NT2/D1 (cell line): Measurements from ENCODE around the gene GPR162.
A peak's percentile ranks its signal among the peaks of the same experiment; 100 is the strongest.

Source experiments
- DNase-seq: peaks from one replicate; pipeline ENCODE4 v3.0.0-alpha.2; 2011; ENCODE audit warnings: low read depth, low spot score
- H3K27me3 ChIP-seq: 2 replicates; pipeline ENCODE4 v1.6.0; 2011; ENCODE audit warnings: mild to moderate bottlenecking; ENCODE audit not compliant: insufficient read length, insufficient read depth
- H3K36me3 ChIP-seq: 2 replicates; pipeline ENCODE4 v1.6.1; 2011; ENCODE audit warnings: mild to moderate bottlenecking, low read length, mixed read lengths; ENCODE audit not compliant: insufficient read depth, insufficient read length
- H3K4me1 ChIP-seq: 2 replicates; pipeline ENCODE4 v1.5.1; 2011; ENCODE audit not compliant: insufficient read depth, insufficient read length
- H3K4me3 ChIP-seq: 2 replicates; pipeline ENCODE4 v1.5.1; 2011; ENCODE audit warnings: low read depth; ENCODE audit not compliant: insufficient read length
- H3K9ac ChIP-seq: 2 replicates; pipeline ENCODE4 v1.6.0; 2011; ENCODE audit warnings: low read depth; ENCODE audit not compliant: insufficient read length
- H3K9me3 ChIP-seq: 2 replicates; pipeline ENCODE4 v1.5.1; 2011; ENCODE audit warnings: mild to moderate bottlenecking, low read length; ENCODE audit not compliant: insufficient read depth
- SUZ12 ChIP-seq: IDR thresholded peaks from 2 replicates; pipeline ENCODE4 v1.6.1; 2011; ENCODE audit not compliant: insufficient read length, insufficient read depth; ENCODE audit errors: extremely low read depth
- YY1 ChIP-seq: IDR thresholded peaks from 2 replicates; pipeline ENCODE4 v1.6.1; 2011; ENCODE audit not compliant: insufficient read length, insufficient read depth
- ZNF274 ChIP-seq: IDR thresholded peaks from 2 replicates; pipeline ENCODE4 v1.6.1; 2011; ENCODE audit warnings: mild to moderate bottlenecking, low read depth, low read length

GPR162 gene

GRCh38 chr12:6799147-6799546 is 22.5 kb upstream of the GPR162 start:
- TF ChIP-seq YY1, result no peak
- no peak for TF ChIP-seq ZNF274
- no peak for TF ChIP-seq SUZ12

GRCh38 chr12:6807170-6807569 is 14.5 kb upstream of the GPR162 start:
- H3K27me3 ChIP-seq, result no peaks in the 10 kb centered on the region
- TF ChIP-seq ZNF274, result no peak
- TF ChIP-seq SUZ12, result no peak
- no peak overlapping the region for H3K9ac ChIP-seq
- no peak for DNase-seq
- peaks cover 8% of the 10 kb centered on the region for H3K4me1 ChIP-seq
- no peaks in the 10 kb centered on the region for H3K36me3 ChIP-seq
- H3K4me3 ChIP-seq, result no peak overlapping the region
- H3K9me3 ChIP-seq, result no peaks in the 10 kb centered on the region; the same call in 1 of the 2 replicates

More at GRCh38 chr12:6799147-6799546, 22.5 kb upstream of the GPR162 start:
- Histone ChIP-seq H3K36me3 (no peaks in the 10 kb centered on the region), H3K9ac (no peak overlapping the region), H3K4me3 (no peak overlapping the region), H3K9me3 (no peaks in the 10 kb centered on the region; the same call in 1 of the 2 replicates), H3K4me1 (no peaks in the 10 kb centered on the region), H3K27me3 (no peaks in the 10 kb centered on the region)
- no peak for DNase-seq

DNA sequence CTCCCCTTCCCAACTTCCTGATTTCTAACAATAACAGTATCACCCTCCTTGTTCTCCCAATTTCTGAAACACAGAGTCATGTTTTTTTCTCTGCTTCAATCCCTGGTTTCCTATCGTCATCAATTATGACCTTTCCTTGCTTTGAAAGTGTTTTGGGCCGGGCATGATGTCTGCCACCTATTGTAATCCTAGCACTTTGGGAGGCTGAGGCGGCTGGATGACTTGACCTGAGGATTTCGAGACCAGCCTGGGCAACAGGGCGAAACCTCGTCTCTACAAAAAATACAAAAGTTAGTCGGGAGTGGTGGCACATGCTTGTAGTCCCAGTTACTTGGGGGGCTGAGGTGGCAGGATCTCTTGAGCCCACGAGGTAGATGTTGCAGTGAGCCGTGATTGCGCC is 12.6 kb upstream of the GPR162 start:
- no peaks in the 10 kb centered on the region; the same call in 1 of the 2 replicates for H3K9me3 ChIP-seq
- H3K4me3 ChIP-seq, result no peak overlapping the region
- no peaks in the 10 kb centered on the region for H3K36me3 ChIP-seq
- no peak for DNase-seq
- H3K4me1 ChIP-seq, result peaks cover 8% of the 10 kb centered on the region
- TF ChIP-seq ZNF274, result no peak
- no peak for TF ChIP-seq YY1
- no peak overlapping the region for H3K9ac ChIP-seq
- peaks cover 4% of the 10 kb centered on the region for H3K27me3 ChIP-seq

DNA sequence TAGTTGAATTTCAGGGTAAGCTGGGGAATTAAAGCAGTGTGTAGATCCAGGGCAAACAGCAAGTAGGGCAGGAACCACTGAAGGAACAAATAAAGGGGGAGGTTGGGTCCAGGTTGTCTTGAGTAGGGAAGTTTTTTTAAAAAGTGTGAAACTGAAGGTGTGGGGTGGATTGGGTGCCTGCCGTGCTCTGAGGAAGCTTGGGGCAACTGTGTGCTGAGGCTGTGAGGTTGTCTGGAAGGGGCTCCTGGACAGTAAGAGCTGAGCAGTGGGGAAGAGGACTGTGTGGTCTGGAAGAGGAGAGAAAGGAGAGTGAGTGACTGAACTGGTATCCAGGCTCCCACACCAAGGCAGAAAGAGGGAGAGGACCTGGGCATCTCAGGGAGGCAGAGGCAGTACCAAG is 10.9 kb upstream of the GPR162 start:
- peak overlapping the region; percentile 12 for H3K9ac ChIP-seq
- no peaks in the 10 kb centered on the region for H3K9me3 ChIP-seq
- H3K27me3 ChIP-seq, result peaks cover 19% of the 10 kb centered on the region
- no peak for DNase-seq
- H3K36me3 ChIP-seq, result no peaks in the 10 kb centered on the region
- TF ChIP-seq SUZ12 (no peak), YY1 (no peak), ZNF274 (no peak)
- no peak overlapping the region for H3K4me3 ChIP-seq
- H3K4me1 ChIP-seq, result peaks cover 11% of the 10 kb centered on the region

- H3K4me1 ChIP-seq, result peaks cover 21% of the 10 kb centered on the region
- no peak for DNase-seq
- H3K36me3 ChIP-seq, result no peaks in the 10 kb centered on the region
- TF ChIP-seq YY1, result no peak
- TF ChIP-seq SUZ12, result no peak
- no peak for TF ChIP-seq ZNF274
- H3K4me3 ChIP-seq, result no peak overlapping the region
- no peaks in the 10 kb centered on the region for H3K9me3 ChIP-seq
- H3K27me3 ChIP-seq, result peaks cover 23% of the 10 kb centered on the region
- no peak overlapping the region for H3K9ac ChIP-seq
Observed at GRCh38 chr12:6813363-6813762, 8.3 kb upstream of the GPR162 start.

- TF ChIP-seq ZNF274, result no peak
- no peak for TF ChIP-seq SUZ12
- no peak for TF ChIP-seq YY1
- H3K36me3 ChIP-seq, result no peaks in the 10 kb centered on the region
- no peak for DNase-seq
Observed at GRCh38 chr12:6816598-6816997, 5.0 kb upstream of the GPR162 start.

DNA sequence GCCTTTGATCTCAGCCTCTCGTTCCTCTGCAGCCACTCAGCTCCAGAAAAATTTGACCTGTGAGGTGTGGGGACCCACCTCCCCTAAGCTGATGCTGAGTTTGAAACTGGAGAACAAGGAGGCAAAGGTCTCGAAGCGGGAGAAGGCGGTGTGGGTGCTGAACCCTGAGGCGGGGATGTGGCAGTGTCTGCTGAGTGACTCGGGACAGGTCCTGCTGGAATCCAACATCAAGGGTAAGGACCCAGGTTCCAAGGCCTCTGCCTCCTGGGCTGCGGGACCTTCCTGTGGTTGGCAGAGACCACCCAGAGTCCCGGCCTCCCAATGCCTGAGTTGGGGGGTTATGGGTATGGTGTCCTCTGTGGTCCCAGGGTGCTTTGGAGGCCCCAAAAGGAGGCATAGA is 4.5 kb upstream of the GPR162 start:
- Histone ChIP-seq H3K27me3 (peaks cover 23% of the 10 kb centered on the region), H3K4me3 (no peak overlapping the region), H3K9me3 (no peaks in the 10 kb centered on the region), H3K4me1 (peaks cover 35% of the 10 kb centered on the region), H3K36me3 (no peaks in the 10 kb centered on the region), H3K9ac (no peak overlapping the region)
- no peak for DNase-seq
- TF ChIP-seq YY1, result no peak
- no peak for TF ChIP-seq SUZ12
- TF ChIP-seq ZNF274, result no peak

More at GRCh38 chr12:6816598-6816997, 5.0 kb upstream of the GPR162 start:
- peaks cover 32% of the 10 kb centered on the region for H3K4me1 ChIP-seq
- H3K4me3 ChIP-seq, result no peak overlapping the region
- H3K9me3 ChIP-seq, result no peaks in the 10 kb centered on the region
- H3K9ac ChIP-seq, result no peak overlapping the region
- H3K27me3 ChIP-seq, result peaks cover 23% of the 10 kb centered on the region

DNA sequence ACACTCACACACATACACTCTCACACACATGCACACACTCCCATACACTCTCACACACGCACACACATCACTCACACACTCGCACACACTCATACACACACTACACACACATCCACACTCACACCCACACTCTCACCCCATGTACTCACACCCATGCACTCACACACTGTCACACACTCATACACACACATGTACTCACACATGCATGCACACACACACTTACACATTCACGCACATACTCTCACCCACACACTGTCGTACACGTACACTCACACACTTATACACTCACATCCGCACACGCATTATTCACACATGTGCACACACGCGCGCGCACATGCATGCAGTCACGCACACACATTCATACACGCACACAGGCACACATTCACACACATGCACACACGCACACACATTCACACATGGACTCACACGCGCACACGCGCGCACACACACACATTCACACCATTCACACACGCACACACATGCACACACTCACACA is 3.9 kb upstream of the GPR162 start:
- Histone ChIP-seq H3K9me3 (no peaks in the 10 kb centered on the region), H3K4me3 (no peak overlapping the region), H3K9ac (no peak overlapping the region), H3K36me3 (no peaks in the 10 kb centered on the region), H3K27me3 (peaks cover 23% of the 10 kb centered on the region), H3K4me1 (peaks cover 42% of the 10 kb centered on the region)
- TF ChIP-seq ZNF274 (no peak), SUZ12 (no peak), YY1 (no peak)
- DNase-seq, result no peak
